Stomach (tissue), 8 donors: Measurements from ENCODE around the gene SNORC. TPM values are rescaled to one million over a fixed set of nuclear protein-coding genes. Genes with fewer than 3 reads are reported as not detected.

Experiments used
- polyA plus RNA-seq, 3 donors: library from polyadenylated mRNA; stranded (reverse); fragments of 200-250 nt; gene quantifications; one replicate each; pipeline ENCODE4 v1.2.3, GENCODE V29; 2013
- small RNA-seq, 4 donors: library from RNA; depleted of rRNA; stranded (forward); fragments of <200 nt; gene quantifications; one replicate each; pipeline ENCODE3, GENCODE V24; 2016
- total RNA-seq, 5 donors: library from RNA; depleted of rRNA; stranded (reverse); fragments of >200 nt; gene quantifications; one replicate each; pipeline versions ENCODE4 v1.1.0 to v1.2.3, GENCODE V29; 2014 to 2016
- donor health status: healthy with polysubstance abuse.
- donor health status: Bipolar disorder and iron deficiency.
- donor health status: healthy.

Gene SNORC
- total and polyA plus RNA-seq, 8 donors, result 0.55 to 23.8 (median 6.3) TPM; not detected in 1

Small RNA genes lying within 50 kb of the gene (small RNA-seq; reads per million reads assigned to genes)
- gene RF00019, result 0 reads per million in 4 donors

Other genes with a start within 250 kb of the SNORC start
- 10 to 100 TPM in 2 of 5 donors, 1 to 10 TPM in 2, not detected in 1; 2.8 to 49.1 (median 9.4) TPM for gene EFHD1, start 236.7 kb upstream of the SNORC start, total RNA-seq
- gene EFHD1, start 236.7 kb upstream of the SNORC start, polyA plus RNA-seq, result 10 to 100 TPM in 1 of 3 donors, 1 to 10 TPM in 2; 6.4 to 12.7 (median 7.4) TPM
- gene GIGYF2, start 172.9 kb upstream of the SNORC start, total RNA-seq, result 100 to 1,000 TPM in 2 of 5 donors, 10 to 100 TPM in 3; 68.4 to 158 (median 87.4) TPM
- gene GIGYF2, start 172.9 kb upstream of the SNORC start, polyA plus RNA-seq, result 10 to 100 TPM in 1 of 3 donors, 1 to 10 TPM in 2; 7.1 to 17.0 (median 9.5) TPM
- gene KCNJ13, start 93.7 kb upstream of the SNORC start, total RNA-seq, result 1 to 10 TPM in 2 of 5 donors, under 1 TPM in 1, not detected in 2; 0.18 to 2.9 (median 1.8) TPM
- 1 to 10 TPM in 1 of 3 donors, under 1 TPM in 2; 0.30 to 1.2 (median 0.50) TPM for gene KCNJ13, start 93.7 kb upstream of the SNORC start, polyA plus RNA-seq
- gene NGEF, start 143.0 kb downstream of the SNORC start, total RNA-seq, result 10 to 100 TPM in 3 of 5 donors, 1 to 10 TPM in 2; 4.2 to 30.9 (median 16.9) TPM
- gene NGEF, start 143.0 kb downstream of the SNORC start, polyA plus RNA-seq, result 1 to 10 TPM; 2.6 to 4.2 (median 3.5) TPM
- not detected for gene NEU2, start 162.4 kb downstream of the SNORC start, total RNA-seq
- not detected for gene NEU2, start 162.4 kb downstream of the SNORC start, polyA plus RNA-seq
- 100 to 1,000 TPM in 1 of 5 donors, 10 to 100 TPM in 2, 1 to 10 TPM in 2; 8.1 to 564 (median 11.2) TPM for gene INPP5D, start 190.1 kb downstream of the SNORC start, total RNA-seq
- 1 to 10 TPM; 3.7 to 5.2 (median 4.7) TPM for gene INPP5D, start 190.1 kb downstream of the SNORC start, polyA plus RNA-seq